K562 (cell line): Measurements from ENCODE around the gene ILK. TPM values are rescaled to one million over a fixed set of nuclear protein-coding genes. Genes with fewer than 3 reads are reported as not detected.

Experiments
- ATAC-seq: fragments of 200-7000 bp; cut with Tn5 transposase; 3 replicates; pipeline ENCODE4 v1.9.1; 2020; ENCODE audit warnings: moderate library complexity
- BruUV-seq: library from RNA; stranded (reverse); fragments of 400-500 nt; replicated peaks from 2 replicates; lab custom pipeline; 2021; lab: Mats Ljungman, UMichigan
- CTCF ChIA-PET: fragments of 300-600 bp; formaldehyde crosslinking; extraction: SDS; loops from one replicate; lab custom pipeline; 2021; ENCODE audit warnings: low intra/inter-chr PET ratio; lab: Yijun Ruan, JAX
- POLR2A ChIA-PET: fragments of 300-600, 350-650 bp; sonication (Branson Sonifier 250); formaldehyde crosslinking; extraction: SDS; loops from one replicate; lab custom pipeline; 2021; ENCODE audit warnings: antibody characterized with exemption, inconsistent platforms; lab: Yijun Ruan, JAX
- DNase-seq, 4 experiments: peaks; one replicate each; pipeline versions ENCODE4 v3.0.0 to v3.0.0-alpha.2; 2011 to 2018; ENCODE audit warnings: low spot score in 3 of 4, mixed read lengths in 3 of 4; ENCODE audit errors: extremely low read depth in 1 of 4
- FAIRE-seq: peaks from 2 replicates; lab custom pipeline; 2011; peaks lifted over from hg19 to GRCh38; lab: Jason Lieb, UNC
- H2AFZ ChIP-seq: 2 replicates; pipeline ENCODE4 v1.6.0; 2011; ENCODE audit warnings: low read depth, low read length, control low read depth, inconsistent platforms
- H3K27ac ChIP-seq: fragments of 200-600 bp; 3 replicates; pipeline ENCODE4 v1.8.0; 2011; ENCODE audit warnings: low read depth, mild to moderate bottlenecking, control low read depth, inconsistent platforms, low read length, moderate library complexity, mixed read lengths; ENCODE audit errors: extremely low read depth
- H3K27me3 ChIP-seq, 2 experiments: fragments of 300-600 bp in 1 of 2; 2 replicates in 1 of 2; 3 replicates in 1 of 2; pipeline versions ENCODE4 v1.6.0 to v1.8.0; 2011; ENCODE audit warnings: inconsistent platforms in 2 of 2, low read length in 2 of 2, mild to moderate bottlenecking in 1 of 2, mixed read lengths in 1 of 2, moderate library complexity in 1 of 2; ENCODE audit not compliant: control insufficient read depth in 2 of 2, insufficient read depth in 2 of 2
- H3K36me3 ChIP-seq: fragments of 300-600 bp; 3 replicates; pipeline ENCODE4 v1.8.0; 2011; ENCODE audit warnings: mild to moderate bottlenecking, low read length, inconsistent platforms; ENCODE audit not compliant: control insufficient read depth, insufficient read depth
- H3K4me1 ChIP-seq, 2 experiments: fragments of 200-600 bp in 1 of 2; replicated peaks in 1 of 2; 2 replicates in 1 of 2; 3 replicates in 1 of 2; pipeline versions ENCODE4 v1.5.1 to v1.8.0; 2011; ENCODE audit warnings: inconsistent platforms in 2 of 2, low read length in 2 of 2, mild to moderate bottlenecking in 1 of 2, mixed read lengths in 1 of 2, moderate library complexity in 1 of 2; ENCODE audit not compliant: control insufficient read depth in 2 of 2, insufficient read depth in 2 of 2
- H3K4me2 ChIP-seq: 2 replicates; pipeline ENCODE4 v1.6.1; 2011; ENCODE audit warnings: low read length, control low read depth, inconsistent platforms, mixed read lengths; ENCODE audit not compliant: insufficient read depth
- H3K4me3 ChIP-seq: fragments of 200-600 bp; sonication (generic), shearing (Covaris generic); 2 replicates; pipeline ENCODE4 v1.5.1; 2016; ENCODE audit warnings: control low read depth, inconsistent platforms
- H3K79me2 ChIP-seq: fragments of 200-600 bp; 3 replicates; pipeline ENCODE4 v1.8.0; 2011; ENCODE audit warnings: low read length, inconsistent platforms; ENCODE audit not compliant: control insufficient read depth, insufficient read depth
- H3K9ac ChIP-seq, 2 experiments: 2 replicates each; pipeline versions ENCODE4 v1.6.0 to v1.6.1; 2011; ENCODE audit warnings: low read depth in 2 of 2, low read length in 2 of 2, control low read depth in 1 of 2, inconsistent platforms in 1 of 2, mild to moderate bottlenecking in 1 of 2, mixed read lengths in 1 of 2; ENCODE audit not compliant: insufficient read depth in 1 of 2
- H3K9me1 ChIP-seq: one replicate; pipeline ENCODE4 v1.6.0; 2011; ENCODE audit warnings: inconsistent platforms, mild to moderate bottlenecking, low read length, moderate library complexity; ENCODE audit not compliant: control insufficient read depth, insufficient read depth
- H3K9me3 ChIP-seq: replicated peaks from 2 replicates; pipeline ENCODE4 v1.5.1; 2011; ENCODE audit warnings: low read depth, low read length, inconsistent platforms; ENCODE audit not compliant: control insufficient read depth, insufficient read depth
- H4K20me1 ChIP-seq: replicated peaks from 2 replicates; pipeline ENCODE4 v1.6.1; 2011; ENCODE audit warnings: low read length, inconsistent platforms, mixed read lengths; ENCODE audit not compliant: control insufficient read depth, insufficient read depth
- ELF2 ChIP-seq: fragments of 250-450 bp; sonication (Bioruptor Pico); IDR thresholded peaks from 2 replicates; pipeline ENCODE4 v1.5.0; 2021; ENCODE audit warnings: mild to moderate bottlenecking
- L3MBTL2 ChIP-seq: fragments of 450-650 bp; IDR thresholded peaks from 2 replicates; pipeline ENCODE4 v1.6.1; 2016; ENCODE audit warnings: mild to moderate bottlenecking, moderate library complexity
- NCOR1 ChIP-seq: fragments of 450-650 bp; IDR thresholded peaks from 2 replicates; pipeline ENCODE4 v1.6.1; 2016; ENCODE audit warnings: mild to moderate bottlenecking, moderate library complexity
- NR3C1 ChIP-seq: sonication (generic); formaldehyde crosslinking; IDR thresholded peaks from 2 replicates; pipeline ENCODE4 v1.8.1; 2022; ENCODE audit warnings: missing genetic modification reagents
- POLR2G ChIP-seq: fragments of 200-400 bp; formaldehyde crosslinking; IDR thresholded peaks from 2 replicates; pipeline ENCODE4 v1.6.1; 2017; ENCODE audit warnings: low read depth, mild to moderate bottlenecking, antibody characterized with exemption, low read length, moderate library complexity
- SRF ChIP-seq, 2 experiments: fragments of 250-450, 450-650 bp in 1 of 2; sonication (Bioruptor Pico) in 1 of 2; sonication (generic) in 1 of 2; formaldehyde crosslinking; IDR thresholded peaks; 2 replicates each; pipeline versions ENCODE4 v1.5.0 to v1.5.1; 2020 to 2022; ENCODE audit warnings: mild to moderate bottlenecking in 1 of 2, missing genetic modification reagents in 1 of 2
- TAF9B ChIP-seq: fragments of 450-650 bp; IDR thresholded peaks from 2 replicates; pipeline ENCODE4 v1.6.1; 2018; ENCODE audit warnings: mild to moderate bottlenecking; ENCODE audit not compliant: partially characterized antibody
- TAL1 ChIP-seq: fragments of 450-650 bp; IDR thresholded peaks from 2 replicates; pipeline ENCODE4 v1.6.1; 2016; ENCODE audit warnings: mild to moderate bottlenecking
- ZBTB5 ChIP-seq: fragments of 450-650 bp; IDR thresholded peaks from 2 replicates; pipeline ENCODE4 v1.6.1; 2017; ENCODE audit warnings: antibody characterized with exemption
- ZNF41 ChIP-seq: fragments of 250-450 bp; sonication (Bioruptor Pico); conservative IDR thresholded peaks from 2 replicates; pipeline ENCODE4 v1.4.0; 2020; ENCODE audit warnings: mild to moderate bottlenecking
- ZNF655 ChIP-seq: fragments of 250-450 bp; sonication (Bioruptor Pico); IDR thresholded peaks from 2 replicates; pipeline ENCODE4 v1.5.0; 2021
- WGBS: fragments of 100-300 bp; shearing (Covaris generic); methylation state at CpG from one replicate; pipeline ENCODE4 v1.1.6; 2016; ENCODE audit warnings: low coverage, mixed read lengths; ENCODE audit not compliant: insufficient coverage; ENCODE audit errors: missing lambda C conversion rate; 5-methylcytosine and 5-hydroxymethylcytosine counted together
- in situ Hi-C: fragments of 300-500 bp; cut with MboI; formaldehyde crosslinking; loops from 4 replicates; pipeline ENCODE4 v1.15.0; 2018; ENCODE audit warnings: inconsistent platforms, mixed read lengths
- intact Hi-C: fragments of 100-400 bp; cut with micrococcal nuclease; formaldehyde crosslinking; loops from 2 replicates; pipeline ENCODE4 v1.14.2; 2022
- polyA plus RNA-seq, 8 experiments: library from polyadenylated mRNA; depleted of rRNA in 4 of 8; stranded (reverse) in 5 of 8; unstranded in 3 of 8; fragments of >200 nt; fragmentation: Nextera tagmentation in 2 of 8; fragmentation: Illumina TruSeq in 1 of 8; extraction: Ambion mirVana in 2 of 8; extraction: Trizol in 1 of 8; gene quantifications; 2 replicates each; pipeline versions ENCODE4 v1.2.1 to v1.2.3, GENCODE V29; 2011 to 2014; ENCODE audit warnings: inconsistent platforms in 1 of 8, missing spikeins in 1 of 8
- total RNA-seq, 7 experiments: library from RNA; depleted of rRNA in 6 of 7; stranded (reverse); fragments of >200 nt in 6 of 7; fragmentation: Illumina TruSeq in 2 of 7; extraction: Trizol in 2 of 7; gene quantifications; 2 replicates each; pipeline versions ENCODE4 v1.2.1 to v1.2.3, GENCODE V29; 2011 to 2021; ENCODE audit warnings: low replicate concordance in 1 of 7
- TF ChIP-seq, protein P1 (sequence below): fragments of 250-450 bp; sonication (Bioruptor Pico); IDR thresholded peaks from 2 replicates; pipeline ENCODE4 v1.8.0; 2022; ENCODE audit warnings: moderate library complexity, mild to moderate bottlenecking, inconsistent platforms

The ILK gene
- total and polyA plus RNA-seq, 9 of the 15 experiments (the other 6 are each of a cell fraction or from before 2014, with no cell fraction given) = 43.3 to 95.9 (median 58.9) TPM

- ChIA-PET CTCF (no interaction called here), POLR2A (interaction anchor here (1.2 to 1.5 kb wide), 2 partner anchors 11 to 17 kb away, joined by 4 to 8 read pairs; no protein-coding TSS in a partner anchor)
- Histone ChIP-seq H2AFZ (no peak overlapping the region), H3K36me3 (no peaks in the 10 kb centered on the region), H3K4me3 (no peak overlapping the region), H3K27ac (no peak overlapping the region), H3K79me2 (no peaks in the 10 kb centered on the region), H3K9me3 (peaks cover 14% of the 10 kb centered on the region), H3K27me3 (no peaks in the 10 kb centered on the region), H3K9me1 (no peaks in the 10 kb centered on the region), H4K20me1 (no peaks in the 10 kb centered on the region), H3K4me1 (peaks cover 0 to 8% of the 10 kb centered on the region in 2 experiments; a peak in 3 of 5 replicates), H3K9ac (no peak overlapping the region), H3K4me2 (no peak overlapping the region)
- intact Hi-C loops = no loop called here
- WGBS = 72% methylated on average over 2 of the region's 2 CpGs
- TF ChIP-seq NR3C1 (CRISPR knock-in tag) (no peak), L3MBTL2 (no peak), TAL1 (no peak), SRF (CRISPR knock-in tag; IDR thresholded peaks at IDR 0.05) (no peak), ZNF41 (CRISPR knock-in tag) (no peak), ZBTB5 (no peak), NCOR1 (no peak), ZNF655 (CRISPR knock-in tag) (no peak), ELF2 (CRISPR knock-in tag) (no peak), POLR2G (no peak), TAF9B (no peak)
- TF ChIP-seq, protein P1, sequence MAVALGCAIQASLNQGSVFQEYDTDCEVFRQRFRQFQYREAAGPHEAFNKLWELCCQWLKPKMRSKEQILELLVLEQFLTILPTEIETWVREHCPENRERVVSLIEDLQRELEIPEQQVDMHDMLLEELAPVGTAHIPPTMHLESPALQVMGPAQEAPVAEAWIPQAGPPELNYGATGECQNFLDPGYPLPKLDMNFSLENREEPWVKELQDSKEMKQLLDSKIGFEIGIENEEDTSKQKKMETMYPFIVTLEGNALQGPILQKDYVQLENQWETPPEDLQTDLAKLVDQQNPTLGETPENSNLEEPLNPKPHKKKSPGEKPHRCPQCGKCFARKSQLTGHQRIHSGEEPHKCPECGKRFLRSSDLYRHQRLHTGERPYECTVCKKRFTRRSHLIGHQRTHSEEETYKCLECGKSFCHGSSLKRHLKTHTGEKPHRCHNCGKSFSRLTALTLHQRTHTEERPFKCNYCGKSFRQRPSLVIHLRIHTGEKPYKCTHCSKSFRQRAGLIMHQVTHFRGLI (CRISPR knock-in tag) = no peak
- DNase-seq = no peak
- no peak for ATAC-seq
- in situ Hi-C loops = no loop called here
- no TSS peak for BruUV-seq
- FAIRE-seq = no peak
These were observed 23.9 kb upstream of the ILK start for GRCh38 chr11:6579681-6580080.
